ENCODE results near the gene PORCN. TPM values are rescaled to one million over a fixed set of nuclear protein-coding genes. Genes with fewer than 3 reads are reported as not detected.

PORCN gene
- total and polyA plus RNA-seq, 11 donors, result 9.6 to 37.3 (median 17.3) TPM

DNA sequence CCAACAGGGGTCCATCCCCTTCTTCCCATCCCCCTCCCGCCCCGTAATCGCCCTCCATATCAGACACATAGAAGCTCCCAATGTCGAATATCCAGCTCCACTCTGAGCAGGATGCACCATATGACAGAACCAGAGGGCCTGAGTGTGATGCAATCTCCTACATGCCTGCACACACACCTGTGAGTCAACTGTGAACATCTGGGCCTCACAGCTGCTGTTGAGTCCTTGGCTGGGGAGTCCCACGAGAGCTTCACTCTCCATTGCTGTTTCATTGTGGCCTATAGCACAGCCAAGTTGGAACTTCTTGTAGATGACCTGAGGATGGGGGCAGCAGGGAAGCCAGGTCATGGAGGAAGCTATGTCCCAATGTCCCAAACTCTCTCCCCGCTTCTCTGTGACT, 47.0 kb upstream of the PORCN start:
- 71 to 91% (median 75%) methylated on average over 5 to 6 of the region's 6 CpGs for WGBS, 4 donors
- H3K4me1 ChIP-seq, result peaks cover 0 to 2% (median 0%) of the 10 kb centered on the region in 12 donors
- intact Hi-C loops (cut with DNase I), result no loop called here
- peaks cover 0 to 5% (median 0%) of the 10 kb centered on the region in 9 donors for H3K27me3 ChIP-seq
- H3K36me3 ChIP-seq, result no peaks in the 10 kb centered on the region
- DNase-seq, result no peak
- H3K4me3 ChIP-seq, result no peak overlapping the region
- H3K9me3 ChIP-seq, result no peaks in the 10 kb centered on the region
- ATAC-seq, result no peak
- H3K27ac ChIP-seq, result no peak overlapping the region
- TF ChIP-seq, protein P1, sequence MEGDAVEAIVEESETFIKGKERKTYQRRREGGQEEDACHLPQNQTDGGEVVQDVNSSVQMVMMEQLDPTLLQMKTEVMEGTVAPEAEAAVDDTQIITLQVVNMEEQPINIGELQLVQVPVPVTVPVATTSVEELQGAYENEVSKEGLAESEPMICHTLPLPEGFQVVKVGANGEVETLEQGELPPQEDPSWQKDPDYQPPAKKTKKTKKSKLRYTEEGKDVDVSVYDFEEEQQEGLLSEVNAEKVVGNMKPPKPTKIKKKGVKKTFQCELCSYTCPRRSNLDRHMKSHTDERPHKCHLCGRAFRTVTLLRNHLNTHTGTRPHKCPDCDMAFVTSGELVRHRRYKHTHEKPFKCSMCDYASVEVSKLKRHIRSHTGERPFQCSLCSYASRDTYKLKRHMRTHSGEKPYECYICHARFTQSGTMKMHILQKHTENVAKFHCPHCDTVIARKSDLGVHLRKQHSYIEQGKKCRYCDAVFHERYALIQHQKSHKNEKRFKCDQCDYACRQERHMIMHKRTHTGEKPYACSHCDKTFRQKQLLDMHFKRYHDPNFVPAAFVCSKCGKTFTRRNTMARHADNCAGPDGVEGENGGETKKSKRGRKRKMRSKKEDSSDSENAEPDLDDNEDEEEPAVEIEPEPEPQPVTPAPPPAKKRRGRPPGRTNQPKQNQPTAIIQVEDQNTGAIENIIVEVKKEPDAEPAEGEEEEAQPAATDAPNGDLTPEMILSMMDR (IDR thresholded peaks at IDR 0.05), result no peak
- TF ChIP-seq POLR2A (IDR thresholded peaks at IDR 0.05), result no peak

DNA sequence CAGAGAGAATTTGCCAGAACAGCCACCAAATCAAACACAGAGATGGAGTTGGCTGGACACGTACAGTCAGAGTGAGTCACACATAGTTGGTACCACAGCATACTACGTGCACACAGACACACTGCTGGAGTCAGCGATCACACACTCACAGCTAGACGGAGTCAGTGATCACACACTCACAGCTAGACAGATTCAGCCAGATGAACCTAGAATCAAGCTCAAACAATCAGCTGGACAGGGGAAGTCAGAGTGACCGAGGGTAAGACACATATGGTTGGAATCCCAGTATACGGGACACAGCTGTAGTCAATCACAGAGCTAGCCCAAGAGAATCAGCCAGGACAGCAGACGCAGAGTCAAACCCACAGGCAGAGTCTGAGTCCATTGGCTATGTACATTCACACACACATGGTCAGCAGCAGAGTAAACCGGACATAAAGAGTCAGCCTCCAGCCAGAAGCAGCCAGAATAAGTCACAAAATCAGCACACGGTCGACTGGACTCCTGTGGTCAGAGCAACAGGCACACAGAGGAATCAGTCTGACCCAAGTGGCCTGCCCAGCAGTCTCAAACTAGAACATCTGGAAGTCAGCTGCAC, 43.4 kb upstream of the PORCN start:
- H3K36me3 ChIP-seq, result no peaks in the 10 kb centered on the region
- TF ChIP-seq POLR2A (IDR thresholded peaks at IDR 0.05), result no peak
- TF ChIP-seq, protein P1 (IDR thresholded peaks at IDR 0.05), result no peak
- H3K27ac ChIP-seq, result peak overlapping the region in 2 of 12 donors; percentile 1 to 27
- peak; percentile 31 to 56 (median 39) for ATAC-seq
- peak in 1 of 5 donors; percentile 46 for DNase-seq
- H3K27me3 ChIP-seq, result peaks cover 0 to 12% (median 0%) of the 10 kb centered on the region in 9 donors
- no peak overlapping the region for H3K4me3 ChIP-seq
- peaks cover 0 to 4% (median 0%) of the 10 kb centered on the region in 12 donors for H3K4me1 ChIP-seq
- 63 to 71% (median 67%) methylated on average over 9 to 10 of the region's 10 CpGs for WGBS, 4 donors
- no peaks in the 10 kb centered on the region for H3K9me3 ChIP-seq
- intact Hi-C loops (cut with DNase I), result no loop called here

DNA sequence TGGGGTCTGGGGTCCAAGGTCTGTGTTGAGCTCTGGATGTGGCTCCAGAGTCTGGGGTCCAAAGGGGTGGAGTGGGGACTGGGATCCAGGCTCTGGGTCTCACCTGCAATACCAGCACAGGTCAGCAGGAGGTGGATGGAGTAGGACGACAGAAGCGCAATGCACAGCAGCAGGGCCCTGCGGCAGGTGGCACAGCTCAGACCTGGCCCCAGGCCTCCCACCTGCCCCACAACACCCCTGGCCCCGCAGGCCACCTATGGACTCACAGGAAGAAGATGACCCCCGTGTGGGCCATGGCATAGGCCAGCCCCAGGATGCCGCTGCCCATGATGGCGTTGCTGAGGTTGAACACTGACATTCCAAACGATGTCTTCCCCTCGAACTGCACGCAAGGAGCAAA, 42.1 kb upstream of the PORCN start:
- intact Hi-C loops (cut with DNase I), result no loop called here
- WGBS, 4 donors, result 80 to 91% (median 85%) methylated on average over 6 to 10 of the region's 10 CpGs
- Histone ChIP-seq H3K27ac (no peak overlapping the region), H3K9me3 (no peaks in the 10 kb centered on the region), H3K4me3 (no peak overlapping the region), H3K27me3 (peaks cover 0 to 12% (median 0%) of the 10 kb centered on the region in 9 donors), H3K36me3 (no peaks in the 10 kb centered on the region), H3K4me1 (peaks cover 0 to 4% (median 0%) of the 10 kb centered on the region in 12 donors)
- ATAC-seq (no peak), DNase-seq (no peak)
- TF ChIP-seq POLR2A (IDR thresholded peaks at IDR 0.05), result no peak
- TF ChIP-seq, protein P1 (IDR thresholded peaks at IDR 0.05), result no peak

DNA sequence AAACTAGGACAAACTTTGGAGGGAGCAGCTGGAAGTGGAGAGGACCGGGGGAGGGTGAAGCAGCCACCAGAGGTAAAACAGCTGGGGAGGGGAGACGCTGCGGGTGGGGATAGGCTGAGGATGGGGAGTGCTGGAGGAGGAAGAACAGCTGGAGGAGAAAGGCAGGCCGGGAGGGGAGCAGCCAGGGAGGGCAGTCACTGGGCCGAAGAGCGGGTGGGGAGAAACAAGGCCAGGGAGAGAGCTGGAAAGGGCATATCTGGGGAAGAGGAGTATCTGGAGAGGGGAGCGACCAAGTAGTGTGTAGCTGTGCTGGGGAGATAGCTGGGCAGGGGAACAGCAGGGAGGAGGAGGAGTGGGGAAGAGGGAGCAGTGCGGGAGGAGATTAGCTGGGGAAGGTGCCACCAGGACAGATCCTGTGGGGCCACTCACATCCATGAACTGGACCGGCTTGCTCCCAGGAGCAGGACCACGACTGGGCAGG, 41.5 kb upstream of the PORCN start:
- H3K4me3 ChIP-seq, result peak overlapping the region in 6 of 12 donors; percentile 17 to 46 (median 30)

More for the DNA sequence above, 41.5 kb upstream of the PORCN start:
- Histone ChIP-seq H3K27ac (no peak overlapping the region), H3K4me1 (peaks cover 0 to 4% (median 0%) of the 10 kb centered on the region in 12 donors), H3K36me3 (no peaks in the 10 kb centered on the region), H3K9me3 (no peaks in the 10 kb centered on the region), H3K27me3 (peaks cover 0 to 12% (median 0%) of the 10 kb centered on the region in 9 donors)
- peak in 2 of 4 donors; percentile 18 to 54 for ATAC-seq
- DNase-seq, result peak in 1 of 5 donors; percentile 41
- intact Hi-C loops (cut with DNase I), result no loop called here
- WGBS, 4 donors, result 23 to 68% (median 43%) methylated on average over 10 of the region's 10 CpGs
- TF ChIP-seq POLR2A (IDR thresholded peaks at IDR 0.05), result no peak
- TF ChIP-seq, protein P1 (IDR thresholded peaks at IDR 0.05), result no peak
